ENCODE data around the gene TNS3. TPM values are rescaled to one million over a fixed set of nuclear protein-coding genes. Genes with fewer than 3 reads are reported as not detected.

Gene TNS3
- total RNA-seq, 5 donors from 2014 or later (not counting 1 experiment from before 2014, with no cell fraction given), result 0.58 to 3.7 (median 2.0) TPM

- H3K27ac ChIP-seq (ENCODE audit: low read length), result no peak overlapping the region
- Mint-ChIP-seq H3K27me3 (no peaks in the 10 kb centered on the region), H3K9me3 (peaks cover 0 to 3% (median 2%) of the 10 kb centered on the region in 3 donors), H3K4me1 (no peaks in the 10 kb centered on the region), H3K36me3 (no peaks in the 10 kb centered on the region), H3K4me3 (no peak overlapping the region), H3K27ac (no peak overlapping the region)
- no peak for ATAC-seq (replicated peaks in 1 of 4)
- CTCF ChIA-PET, result no interaction called here
- no peaks in the 10 kb centered on the region for H3K36me3 ChIP-seq (ENCODE audit: control insufficient read depth in 2 of 2, extremely low read depth in 1 of 2, insufficient read depth in 1 of 2, low read length in 1 of 2)
- POLR2A ChIA-PET, result no interaction called here
- no peaks in the 10 kb centered on the region for H3K9me3 ChIP-seq
- WGBS (ENCODE audit: insufficient coverage), result 78% methylated on average over 14 of the region's 21 CpGs
- H3K4me1 ChIP-seq (ENCODE audit: control insufficient read depth in 1 of 2, extremely low read depth in 1 of 2, insufficient read depth in 2 of 2, low read length in 2 of 2), result no peaks in the 10 kb centered on the region
- no peak for DNase-seq
- no peak overlapping the region for H3K4me3 ChIP-seq (ENCODE audit: control insufficient read depth in 1 of 2, extremely low read depth in 1 of 2, low read length in 1 of 2)
- peaks cover 0 to 8% of the 10 kb centered on the region in 2 experiments for H3K27me3 ChIP-seq (replicated peaks in 1 of 2; ENCODE audit: control insufficient read depth in 2 of 2, extremely low read depth in 1 of 2, insufficient read depth in 2 of 2, low read length in 1 of 2)
Measured at GRCh38 chr7:47416492-47417480, 165.1 kb downstream of the TNS3 start.

DNA sequence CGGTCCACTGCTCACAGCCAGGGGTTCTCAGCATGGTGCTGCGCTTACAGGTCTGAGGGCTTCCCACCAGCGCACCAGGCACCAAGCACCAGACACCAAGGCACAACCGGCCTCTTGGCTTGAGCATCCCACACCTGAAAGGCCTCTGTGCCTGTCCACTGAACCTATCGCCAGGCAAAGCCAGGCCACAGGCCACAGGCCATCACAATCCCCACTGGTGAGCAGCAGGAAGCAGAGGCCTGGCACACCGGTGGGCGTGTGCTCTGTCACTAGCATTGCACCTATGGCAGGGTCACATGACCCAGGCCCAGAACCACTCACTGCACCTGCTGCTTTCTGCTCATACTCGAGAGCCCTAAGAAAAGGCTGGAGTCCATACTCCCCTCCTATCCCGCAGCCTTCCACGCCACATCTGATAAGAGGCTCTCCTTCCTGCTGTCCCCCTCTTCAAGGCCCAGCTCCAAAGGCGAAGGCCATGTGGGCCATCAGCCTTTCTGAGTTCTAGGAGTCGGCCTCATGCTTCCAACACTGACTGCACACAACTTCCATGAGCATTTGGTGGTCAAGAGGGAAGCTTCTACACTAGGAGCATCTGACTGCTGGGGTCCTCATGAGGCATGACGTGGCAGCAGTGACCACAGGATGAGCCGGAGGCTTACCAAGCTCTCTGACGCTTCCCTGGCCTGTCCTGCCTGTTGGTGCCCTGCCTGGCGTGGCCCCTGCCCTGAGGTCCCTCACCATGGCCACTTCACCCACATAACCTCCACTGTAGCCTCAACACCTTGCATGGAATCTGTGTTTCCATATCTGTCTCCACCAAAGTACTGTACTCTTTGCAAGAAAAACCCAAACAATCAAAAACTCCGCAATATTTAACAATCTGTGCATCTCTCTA, 166.3 kb downstream of the TNS3 start:
- Mint-ChIP-seq H3K27ac (no peak overlapping the region), H3K4me3 (no peak overlapping the region), H3K9me3 (peaks cover 0 to 3% (median 2%) of the 10 kb centered on the region in 3 donors), H3K27me3 (no peaks in the 10 kb centered on the region), H3K4me1 (no peaks in the 10 kb centered on the region), H3K36me3 (no peaks in the 10 kb centered on the region)
- ATAC-seq (replicated peaks in 1 of 4) (no peak), DNase-seq (no peak)
- no peak overlapping the region for H3K4me3 ChIP-seq (ENCODE audit: control insufficient read depth in 1 of 2, extremely low read depth in 1 of 2, low read length in 1 of 2)
- H3K9me3 ChIP-seq, result no peaks in the 10 kb centered on the region
- no peaks in the 10 kb centered on the region for H3K36me3 ChIP-seq (ENCODE audit: control insufficient read depth in 2 of 2, extremely low read depth in 1 of 2, insufficient read depth in 1 of 2, low read length in 1 of 2)
- H3K27ac ChIP-seq (ENCODE audit: low read length), result no peak overlapping the region
- H3K4me1 ChIP-seq (ENCODE audit: control insufficient read depth in 1 of 2, extremely low read depth in 1 of 2, insufficient read depth in 2 of 2, low read length in 2 of 2), result no peaks in the 10 kb centered on the region
- POLR2A ChIA-PET, result no interaction called here
- 86% methylated on average over 15 of the region's 17 CpGs for WGBS (ENCODE audit: insufficient coverage)
- peaks cover 0 to 8% of the 10 kb centered on the region in 2 experiments for H3K27me3 ChIP-seq (replicated peaks in 1 of 2; ENCODE audit: control insufficient read depth in 2 of 2, extremely low read depth in 1 of 2, insufficient read depth in 2 of 2, low read length in 1 of 2)
- CTCF ChIA-PET, result no interaction called here

DNA sequence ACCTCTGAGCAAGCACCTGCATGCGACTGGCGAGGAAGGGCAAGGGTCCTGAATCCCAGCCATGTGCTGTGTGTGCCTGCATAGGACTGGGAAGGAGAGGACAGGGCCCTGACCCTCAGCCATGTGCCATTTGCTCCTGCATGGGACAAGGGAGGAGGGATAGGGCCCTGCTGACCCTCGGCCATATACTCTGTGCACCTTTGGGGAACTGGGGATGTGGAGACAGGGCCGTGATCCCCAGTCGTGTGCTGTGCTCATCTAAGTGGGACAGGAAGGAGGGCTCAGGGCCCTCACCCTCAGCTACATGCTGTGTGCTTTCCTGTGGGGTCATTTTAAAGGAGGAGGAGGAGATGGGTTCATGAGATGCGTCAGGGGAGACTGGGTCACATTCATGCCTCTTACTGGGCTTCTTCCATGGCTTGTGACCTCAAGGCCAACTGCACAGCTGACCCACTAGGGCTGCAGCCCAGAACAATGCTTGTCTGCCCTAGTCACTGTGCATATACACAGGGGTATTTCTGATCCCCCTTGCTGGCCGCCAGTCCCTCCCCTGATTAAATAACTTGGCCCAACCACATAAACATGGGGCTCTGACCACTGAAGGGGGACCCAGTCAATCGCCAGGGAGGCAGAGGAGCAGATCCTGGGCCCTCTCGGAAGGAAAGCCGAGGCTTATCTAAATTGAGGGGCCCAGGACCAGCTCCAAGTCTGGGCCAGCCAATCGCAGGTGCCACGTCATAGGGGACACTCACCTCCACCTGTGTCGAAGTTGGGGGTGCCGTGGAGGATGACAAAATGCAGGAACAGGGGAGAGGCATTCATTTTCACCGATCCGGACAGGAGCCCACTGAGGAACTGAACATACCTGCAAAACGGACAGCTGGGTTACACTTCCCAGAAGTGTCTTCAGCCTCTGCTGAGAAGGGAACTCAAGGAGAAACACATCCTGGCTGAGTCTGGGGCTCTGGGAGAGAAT, 167.3 kb downstream of the TNS3 start:
- H3K27ac Mint-ChIP-seq, result no peak overlapping the region
- H3K4me1 Mint-ChIP-seq, result no peaks in the 10 kb centered on the region
- H3K4me3 Mint-ChIP-seq, result no peak overlapping the region
- Histone ChIP-seq H3K27ac (ENCODE audit: low read length) (no peak overlapping the region), H3K36me3 (ENCODE audit: control insufficient read depth in 2 of 2, extremely low read depth in 1 of 2, insufficient read depth in 1 of 2, low read length in 1 of 2) (no peaks in the 10 kb centered on the region), H3K27me3 (replicated peaks in 1 of 2; ENCODE audit: control insufficient read depth in 2 of 2, extremely low read depth in 1 of 2, insufficient read depth in 2 of 2, low read length in 1 of 2) (peaks cover 0 to 8% of the 10 kb centered on the region in 2 experiments), H3K4me1 (ENCODE audit: control insufficient read depth in 1 of 2, extremely low read depth in 1 of 2, insufficient read depth in 2 of 2, low read length in 2 of 2) (no peaks in the 10 kb centered on the region), H3K4me3 (ENCODE audit: control insufficient read depth in 1 of 2, extremely low read depth in 1 of 2, low read length in 1 of 2) (no peak overlapping the region), H3K9me3 (no peaks in the 10 kb centered on the region)
- H3K9me3 Mint-ChIP-seq, result peaks cover 0 to 2% (median 0%) of the 10 kb centered on the region in 3 donors
- CTCF ChIA-PET, result no interaction called here
- H3K27me3 Mint-ChIP-seq, result no peaks in the 10 kb centered on the region
- DNase-seq, result no peak
- WGBS (ENCODE audit: insufficient coverage), result 86% methylated on average over 15 of the region's 17 CpGs
- POLR2A ChIA-PET, result interaction anchor here in 1 of 2 donors (0.6 kb wide), 1 partner anchor 1738 kb away, joined by 3 read pairs; no protein-coding TSS in a partner anchor
- H3K36me3 Mint-ChIP-seq, result no peaks in the 10 kb centered on the region
- no peak for ATAC-seq (replicated peaks in 1 of 4)

DNA sequence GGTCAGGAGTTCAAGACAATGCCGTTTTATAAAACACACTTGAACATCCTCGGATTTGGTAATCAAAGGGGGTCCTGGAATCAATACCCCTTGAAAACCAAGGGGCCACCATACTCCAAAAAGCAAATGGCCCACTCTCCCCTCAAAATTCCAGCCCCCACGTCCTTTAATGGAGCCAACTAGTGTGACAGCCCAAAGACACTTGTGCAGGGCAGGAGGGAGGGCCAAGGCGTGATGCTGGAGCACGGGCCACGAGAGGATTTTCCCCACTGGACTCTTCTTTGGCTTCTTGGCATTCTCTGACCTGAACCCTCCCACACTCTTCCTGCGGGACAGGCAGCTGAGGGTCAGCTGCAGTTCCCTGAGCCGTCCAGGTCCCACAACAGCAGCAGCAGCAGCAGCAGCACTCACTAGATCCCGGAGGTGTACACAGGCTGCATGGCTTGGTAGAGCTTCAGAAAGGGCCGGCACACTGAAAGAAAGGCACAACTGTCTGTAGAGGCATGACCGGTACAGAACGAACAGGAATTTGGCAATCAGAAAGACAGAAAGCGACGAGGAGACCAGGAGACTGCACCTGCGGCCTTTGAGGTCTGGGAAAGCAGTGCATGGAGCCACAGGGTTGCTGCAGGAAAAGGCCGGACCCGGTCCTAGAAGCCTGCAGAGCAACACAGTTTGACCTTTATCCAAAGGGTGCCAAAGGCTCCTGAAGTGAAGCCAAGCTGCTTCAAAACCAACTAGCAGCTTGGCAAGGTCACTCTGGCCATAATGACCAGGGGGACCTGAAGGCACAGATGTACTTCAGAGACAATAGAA, 168.2 kb downstream of the TNS3 start:
- ATAC-seq (replicated peaks in 1 of 4), result no peak
- 84% methylated on average over 14 of the region's 17 CpGs for WGBS (ENCODE audit: insufficient coverage)

DNA sequence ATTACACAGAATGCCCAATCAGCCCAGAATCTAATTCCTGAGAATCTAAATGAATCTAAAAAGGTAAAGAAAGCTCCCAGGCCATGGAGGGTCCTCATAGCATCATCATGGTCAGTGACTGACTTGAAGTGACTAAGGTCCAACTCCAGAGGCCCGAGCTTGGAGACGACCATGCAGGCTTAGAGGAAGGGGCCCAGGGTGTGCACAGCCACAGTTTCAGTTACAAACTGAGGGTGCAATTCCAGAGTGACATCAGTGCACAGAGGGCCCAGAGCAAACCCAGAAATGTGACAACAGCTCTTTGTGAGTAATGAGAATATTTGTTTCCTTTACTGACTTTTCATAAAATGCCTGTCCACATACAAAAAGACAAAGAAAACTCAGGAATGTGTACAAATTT, 170.0 kb downstream of the TNS3 start:
- Mint-ChIP-seq H3K36me3 (no peaks in the 10 kb centered on the region), H3K27me3 (no peaks in the 10 kb centered on the region), H3K4me1 (no peaks in the 10 kb centered on the region), H3K9me3 (no peaks in the 10 kb centered on the region), H3K27ac (no peak overlapping the region), H3K4me3 (no peak overlapping the region)
- DNase-seq (no peak), ATAC-seq (replicated peaks in 1 of 4) (no peak)
- Histone ChIP-seq H3K27ac (ENCODE audit: low read length) (no peak overlapping the region), H3K36me3 (ENCODE audit: control insufficient read depth in 2 of 2, extremely low read depth in 1 of 2, insufficient read depth in 1 of 2, low read length in 1 of 2) (no peaks in the 10 kb centered on the region), H3K27me3 (replicated peaks in 1 of 2; ENCODE audit: control insufficient read depth in 2 of 2, extremely low read depth in 1 of 2, insufficient read depth in 2 of 2, low read length in 1 of 2) (peaks cover 0 to 8% of the 10 kb centered on the region in 2 experiments), H3K4me1 (ENCODE audit: control insufficient read depth in 1 of 2, extremely low read depth in 1 of 2, insufficient read depth in 2 of 2, low read length in 2 of 2) (no peaks in the 10 kb centered on the region), H3K4me3 (ENCODE audit: control insufficient read depth in 1 of 2, extremely low read depth in 1 of 2, low read length in 1 of 2) (no peak overlapping the region), H3K9me3 (no peaks in the 10 kb centered on the region)
- ChIA-PET POLR2A (no interaction called here), CTCF (no interaction called here)
- 83% methylated on average over 2 of the region's 2 CpGs for WGBS (ENCODE audit: insufficient coverage)

More for the DNA sequence above, 168.2 kb downstream of the TNS3 start:
- no peaks in the 10 kb centered on the region for H3K36me3 ChIP-seq (ENCODE audit: control insufficient read depth in 2 of 2, extremely low read depth in 1 of 2, insufficient read depth in 1 of 2, low read length in 1 of 2)
- ChIA-PET CTCF (no interaction called here), POLR2A (no interaction called here)
- H3K27ac ChIP-seq (ENCODE audit: low read length), result no peak overlapping the region
- H3K9me3 ChIP-seq, result no peaks in the 10 kb centered on the region
- Mint-ChIP-seq H3K27me3 (no peaks in the 10 kb centered on the region), H3K27ac (no peak overlapping the region), H3K36me3 (no peaks in the 10 kb centered on the region), H3K9me3 (no peaks in the 10 kb centered on the region), H3K4me3 (no peak overlapping the region), H3K4me1 (no peaks in the 10 kb centered on the region)
- no peak for DNase-seq
- H3K27me3 ChIP-seq (replicated peaks in 1 of 2; ENCODE audit: control insufficient read depth in 2 of 2, extremely low read depth in 1 of 2, insufficient read depth in 2 of 2, low read length in 1 of 2), result peaks cover 0 to 8% of the 10 kb centered on the region in 2 experiments
- no peak overlapping the region for H3K4me3 ChIP-seq (ENCODE audit: control insufficient read depth in 1 of 2, extremely low read depth in 1 of 2, low read length in 1 of 2)
- H3K4me1 ChIP-seq (ENCODE audit: control insufficient read depth in 1 of 2, extremely low read depth in 1 of 2, insufficient read depth in 2 of 2, low read length in 2 of 2), result no peaks in the 10 kb centered on the region
